K562 (cell line): ENCODE data around the gene DBNL. TPM values are rescaled to one million over a fixed set of nuclear protein-coding genes. Genes with fewer than 3 reads are reported as not detected.
A peak's percentile ranks its signal among the peaks of the same experiment; 100 is the strongest.

ENCODE experiments used
- ATAC-seq: fragments of 200-7000 bp; cut with Tn5 transposase; 3 replicates; pipeline ENCODE4 v1.9.1; 2020; ENCODE audit warnings: moderate library complexity
- BruUV-seq: library from RNA; stranded (reverse); fragments of 400-500 nt; replicated peaks from 2 replicates; lab custom pipeline; 2021; lab: Mats Ljungman, UMichigan
- CTCF ChIA-PET: fragments of 300-600 bp; formaldehyde crosslinking; extraction: SDS; loops from one replicate; lab custom pipeline; 2021; ENCODE audit warnings: low intra/inter-chr PET ratio; lab: Yijun Ruan, JAX
- POLR2A ChIA-PET: fragments of 300-600, 350-650 bp; sonication (Branson Sonifier 250); formaldehyde crosslinking; extraction: SDS; loops from one replicate; lab custom pipeline; 2021; ENCODE audit warnings: antibody characterized with exemption, inconsistent platforms; lab: Yijun Ruan, JAX
- DNase-seq, 4 experiments: peaks; one replicate each; pipeline versions ENCODE4 v3.0.0 to v3.0.0-alpha.2; 2011 to 2018; ENCODE audit warnings: low spot score in 3 of 4, mixed read lengths in 3 of 4; ENCODE audit errors: extremely low read depth in 1 of 4
- FAIRE-seq: peaks from 2 replicates; lab custom pipeline; 2011; peaks lifted over from hg19 to GRCh38; lab: Jason Lieb, UNC
- H2AFZ ChIP-seq: 2 replicates; pipeline ENCODE4 v1.6.0; 2011; ENCODE audit warnings: low read depth, low read length, control low read depth, inconsistent platforms
- H3K27ac ChIP-seq: fragments of 200-600 bp; 3 replicates; pipeline ENCODE4 v1.8.0; 2011; ENCODE audit warnings: low read depth, mild to moderate bottlenecking, control low read depth, inconsistent platforms, low read length, moderate library complexity, mixed read lengths; ENCODE audit errors: extremely low read depth
- H3K27me3 ChIP-seq, 2 experiments: fragments of 300-600 bp in 1 of 2; 2 replicates in 1 of 2; 3 replicates in 1 of 2; pipeline versions ENCODE4 v1.6.0 to v1.8.0; 2011; ENCODE audit warnings: inconsistent platforms in 2 of 2, low read length in 2 of 2, mild to moderate bottlenecking in 1 of 2, mixed read lengths in 1 of 2, moderate library complexity in 1 of 2; ENCODE audit not compliant: control insufficient read depth in 2 of 2, insufficient read depth in 2 of 2
- H3K36me3 ChIP-seq: fragments of 300-600 bp; 3 replicates; pipeline ENCODE4 v1.8.0; 2011; ENCODE audit warnings: mild to moderate bottlenecking, low read length, inconsistent platforms; ENCODE audit not compliant: control insufficient read depth, insufficient read depth
- H3K4me1 ChIP-seq, 2 experiments: fragments of 200-600 bp in 1 of 2; replicated peaks in 1 of 2; 2 replicates in 1 of 2; 3 replicates in 1 of 2; pipeline versions ENCODE4 v1.5.1 to v1.8.0; 2011; ENCODE audit warnings: inconsistent platforms in 2 of 2, low read length in 2 of 2, mild to moderate bottlenecking in 1 of 2, mixed read lengths in 1 of 2, moderate library complexity in 1 of 2; ENCODE audit not compliant: control insufficient read depth in 2 of 2, insufficient read depth in 2 of 2
- H3K4me2 ChIP-seq: 2 replicates; pipeline ENCODE4 v1.6.1; 2011; ENCODE audit warnings: low read length, control low read depth, inconsistent platforms, mixed read lengths; ENCODE audit not compliant: insufficient read depth
- H3K4me3 ChIP-seq: fragments of 200-600 bp; sonication (generic), shearing (Covaris generic); 2 replicates; pipeline ENCODE4 v1.5.1; 2016; ENCODE audit warnings: control low read depth, inconsistent platforms
- H3K79me2 ChIP-seq: fragments of 200-600 bp; 3 replicates; pipeline ENCODE4 v1.8.0; 2011; ENCODE audit warnings: low read length, inconsistent platforms; ENCODE audit not compliant: control insufficient read depth, insufficient read depth
- H3K9ac ChIP-seq, 2 experiments: 2 replicates each; pipeline versions ENCODE4 v1.6.0 to v1.6.1; 2011; ENCODE audit warnings: low read depth in 2 of 2, low read length in 2 of 2, control low read depth in 1 of 2, inconsistent platforms in 1 of 2, mild to moderate bottlenecking in 1 of 2, mixed read lengths in 1 of 2; ENCODE audit not compliant: insufficient read depth in 1 of 2
- H3K9me1 ChIP-seq: one replicate; pipeline ENCODE4 v1.6.0; 2011; ENCODE audit warnings: inconsistent platforms, mild to moderate bottlenecking, low read length, moderate library complexity; ENCODE audit not compliant: control insufficient read depth, insufficient read depth
- H3K9me3 ChIP-seq: replicated peaks from 2 replicates; pipeline ENCODE4 v1.5.1; 2011; ENCODE audit warnings: low read depth, low read length, inconsistent platforms; ENCODE audit not compliant: control insufficient read depth, insufficient read depth
- H4K20me1 ChIP-seq: replicated peaks from 2 replicates; pipeline ENCODE4 v1.6.1; 2011; ENCODE audit warnings: low read length, inconsistent platforms, mixed read lengths; ENCODE audit not compliant: control insufficient read depth, insufficient read depth
- LCOR ChIP-seq: sonication (generic); formaldehyde crosslinking; IDR thresholded peaks from 2 replicates; pipeline ENCODE4 v1.8.0; 2022; ENCODE audit warnings: mild to moderate bottlenecking, missing genetic modification reagents
- NCOA4 ChIP-seq: fragments of 450-650 bp; IDR thresholded peaks from 2 replicates; pipeline ENCODE4 v1.6.1; 2018; ENCODE audit warnings: mild to moderate bottlenecking; ENCODE audit not compliant: partially characterized antibody
- NR3C1 ChIP-seq: sonication (generic); formaldehyde crosslinking; IDR thresholded peaks from 2 replicates; pipeline ENCODE4 v1.8.1; 2022; ENCODE audit warnings: missing genetic modification reagents
- POLR2H ChIP-seq: IDR thresholded peaks from 2 replicates; pipeline ENCODE4 v1.6.1; 2016; ENCODE audit warnings: missing genetic modification characterization, low read depth, mild to moderate bottlenecking, control low read depth, missing compliant biosample characterization, moderate library complexity
- WGBS: fragments of 100-300 bp; shearing (Covaris generic); methylation state at CpG from one replicate; pipeline ENCODE4 v1.1.6; 2016; ENCODE audit warnings: low coverage, mixed read lengths; ENCODE audit not compliant: insufficient coverage; ENCODE audit errors: missing lambda C conversion rate; 5-methylcytosine and 5-hydroxymethylcytosine counted together
- in situ Hi-C: fragments of 300-500 bp; cut with MboI; formaldehyde crosslinking; loops from 4 replicates; pipeline ENCODE4 v1.15.0; 2018; ENCODE audit warnings: inconsistent platforms, mixed read lengths
- intact Hi-C: fragments of 100-400 bp; cut with micrococcal nuclease; formaldehyde crosslinking; loops from 2 replicates; pipeline ENCODE4 v1.14.2; 2022
- polyA plus RNA-seq, 8 experiments: library from polyadenylated mRNA; depleted of rRNA in 4 of 8; stranded (reverse) in 5 of 8; unstranded in 3 of 8; fragments of >200 nt; fragmentation: Nextera tagmentation in 2 of 8; fragmentation: Illumina TruSeq in 1 of 8; extraction: Ambion mirVana in 2 of 8; extraction: Trizol in 1 of 8; gene quantifications; 2 replicates each; pipeline versions ENCODE4 v1.2.1 to v1.2.3, GENCODE V29; 2011 to 2014; ENCODE audit warnings: inconsistent platforms in 1 of 8, missing spikeins in 1 of 8
- total RNA-seq, 7 experiments: library from RNA; depleted of rRNA in 6 of 7; stranded (reverse); fragments of >200 nt in 6 of 7; fragmentation: Illumina TruSeq in 2 of 7; extraction: Trizol in 2 of 7; gene quantifications; 2 replicates each; pipeline versions ENCODE4 v1.2.1 to v1.2.3, GENCODE V29; 2011 to 2021; ENCODE audit warnings: low replicate concordance in 1 of 7
- TF ChIP-seq, protein P1 (sequence below): fragments of 450-650 bp; formaldehyde crosslinking; IDR thresholded peaks from 2 replicates; pipeline ENCODE4 v1.4.0; 2020; ENCODE audit warnings: mild to moderate bottlenecking, mixed read lengths
- TF ChIP-seq, protein P2 (sequence below): fragments of 250-450 bp; sonication (Bioruptor Pico); IDR thresholded peaks from 2 replicates; pipeline ENCODE4 v1.8.0; 2021; ENCODE audit warnings: borderline replicate concordance, mild to moderate bottlenecking, moderate library complexity; ENCODE audit not compliant: poor library complexity, severe bottlenecking

DBNL gene
- total and polyA plus RNA-seq, 9 of the 15 experiments (the other 6 are each of a cell fraction or from before 2014, with no cell fraction given): 1.9 to 65.1 (median 38.9) TPM

DNA sequence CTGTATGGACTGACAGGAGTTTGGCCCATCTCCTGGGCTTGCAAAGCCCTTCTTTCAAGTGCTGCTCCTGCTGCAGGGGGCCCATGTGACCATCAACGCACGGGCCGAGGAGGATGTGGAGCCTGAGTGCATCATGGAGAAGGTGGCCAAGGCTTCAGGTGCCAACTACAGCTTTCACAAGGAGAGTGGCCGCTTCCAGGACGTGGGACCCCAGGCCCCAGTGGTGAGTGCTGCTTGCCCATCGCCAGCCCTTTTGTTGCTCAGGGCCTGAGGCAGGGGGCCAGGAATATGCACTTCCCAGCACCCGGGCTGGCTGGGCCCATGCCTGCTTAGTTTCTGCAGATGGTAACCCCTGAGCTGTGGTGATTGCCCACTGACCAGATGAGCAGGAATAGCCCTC is 12.2 kb downstream of the DBNL start (continued):
- TF ChIP-seq, protein P1, sequence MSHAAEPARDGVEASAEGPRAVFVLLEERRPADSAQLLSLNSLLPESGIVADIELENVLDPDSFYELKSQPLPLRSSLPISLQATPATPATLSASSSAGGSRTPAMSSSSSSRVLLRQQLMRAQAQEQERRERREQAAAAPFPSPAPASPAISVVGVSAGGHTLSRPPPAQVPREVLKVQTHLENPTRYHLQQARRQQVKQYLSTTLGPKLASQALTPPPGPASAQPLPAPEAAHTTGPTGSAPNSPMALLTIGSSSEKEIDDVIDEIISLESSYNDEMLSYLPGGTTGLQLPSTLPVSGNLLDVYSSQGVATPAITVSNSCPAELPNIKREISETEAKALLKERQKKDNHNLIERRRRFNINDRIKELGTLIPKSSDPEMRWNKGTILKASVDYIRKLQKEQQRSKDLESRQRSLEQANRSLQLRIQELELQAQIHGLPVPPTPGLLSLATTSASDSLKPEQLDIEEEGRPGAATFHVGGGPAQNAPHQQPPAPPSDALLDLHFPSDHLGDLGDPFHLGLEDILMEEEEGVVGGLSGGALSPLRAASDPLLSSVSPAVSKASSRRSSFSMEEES (CRISPR knock-in tag): no peak
- TF ChIP-seq, protein P2, sequence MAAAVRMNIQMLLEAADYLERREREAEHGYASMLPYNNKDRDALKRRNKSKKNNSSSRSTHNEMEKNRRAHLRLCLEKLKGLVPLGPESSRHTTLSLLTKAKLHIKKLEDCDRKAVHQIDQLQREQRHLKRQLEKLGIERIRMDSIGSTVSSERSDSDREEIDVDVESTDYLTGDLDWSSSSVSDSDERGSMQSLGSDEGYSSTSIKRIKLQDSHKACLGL (CRISPR knock-in tag): no peak
- TF ChIP-seq NR3C1 (no peak), POLR2H (tag) (no peak), LCOR (CRISPR knock-in tag) (no peak)
- TF ChIP-seq, all 486 proteins: peak for 0

DNA sequence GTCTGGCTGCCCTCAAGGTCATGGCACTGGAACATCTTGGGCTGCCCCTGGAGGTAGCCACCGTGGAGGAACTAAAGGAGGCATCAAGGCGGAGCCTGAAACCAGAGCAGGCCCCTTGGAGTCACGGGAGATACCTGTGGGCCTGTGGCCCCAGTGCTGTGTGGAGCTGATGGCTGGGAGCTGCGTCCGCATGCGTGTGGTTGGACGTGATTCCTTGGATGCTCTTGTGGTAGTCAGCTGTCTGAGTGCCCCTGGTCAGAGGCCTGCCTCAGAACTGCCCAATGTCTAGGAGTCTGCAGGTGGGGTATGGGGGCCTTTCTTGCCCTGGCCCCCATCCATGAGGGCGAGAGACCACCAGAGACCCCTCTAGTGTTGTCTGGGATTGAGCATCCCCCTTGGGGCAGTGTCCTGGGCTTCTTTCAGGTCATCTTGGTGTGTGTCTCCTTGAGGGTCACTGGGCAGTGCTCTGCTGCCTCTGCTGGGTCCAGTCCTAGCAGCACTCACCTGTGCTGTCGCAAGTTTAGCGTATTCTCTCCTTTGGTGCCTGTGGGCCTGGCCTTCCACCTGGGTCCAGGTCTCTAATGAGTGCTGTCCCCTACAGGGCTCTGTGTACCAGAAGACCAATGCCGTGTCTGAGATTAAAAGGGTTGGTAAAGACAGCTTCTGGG is 12.8 kb downstream of the DBNL start:
- Histone ChIP-seq H3K9ac (peak overlapping the region in 1 of 2 experiments; percentile 35; a peak in 2 of 4 replicates), H4K20me1 (peaks cover 3% of the 10 kb centered on the region; the same call in 1 of the 2 replicates), H2AFZ (no peak overlapping the region), H3K9me1 (no peaks in the 10 kb centered on the region), H3K4me3 (no peak overlapping the region), H3K79me2 (no peaks in the 10 kb centered on the region), H3K4me1 (peaks cover 0 to 10% of the 10 kb centered on the region in 2 experiments; a peak in 1 of 5 replicates), H3K27ac (no peak overlapping the region), H3K36me3 (peaks cover 82% of the 10 kb centered on the region; the same call in 2 of the 3 replicates), H3K9me3 (no peaks in the 10 kb centered on the region), H3K27me3 (no peaks in the 10 kb centered on the region), H3K4me2 (no peak overlapping the region)
- POLR2A ChIA-PET: interaction anchor here (0.6 to 1.7 kb wide), 2 partner anchors 8 to 101 kb away, joined by 3 to 4 read pairs; partner anchors contain the start of gene PGAM2
- no TSS peak for BruUV-seq
- DNase-seq: no peak
- no peak for FAIRE-seq
- WGBS: 91% methylated on average over 11 of the region's 11 CpGs
- in situ Hi-C loops: no loop called here
- CTCF ChIA-PET: no interaction called here
- intact Hi-C loops: no loop called here
- no peak for TF ChIP-seq NCOA4
- ATAC-seq: no peak
